Activated naive CD4-positive, alpha-beta T cell treated with anti-CD3 and anti-CD28 coated beads for 36 hours (primary cell): Measurements from ENCODE around the gene EFTUD2. TPM values are rescaled to one million over a fixed set of nuclear protein-coding genes. Genes with fewer than 3 reads are reported as not detected.

Experiments used
- CTCF ChIA-PET: fragments of 350-600 bp; sonication (Branson Sonifier 250); formaldehyde crosslinking; loops from one replicate; lab custom pipeline; 2021; ENCODE audit warnings: antibody characterized with exemption; lab: Charles Lee
- DNase-seq: peaks from one replicate; pipeline ENCODE4 v3.0.0-alpha.2; 2020
- H3K27ac Mint-ChIP-seq: one replicate; pipeline ENCODE4 v1.8.0; 2021; ENCODE audit warnings: mild to moderate bottlenecking, mixed read lengths
- H3K27me3 Mint-ChIP-seq: one replicate; pipeline ENCODE4 v1.8.0; 2021; ENCODE audit warnings: low read depth, mixed read lengths
- H3K36me3 Mint-ChIP-seq: one replicate; pipeline ENCODE4 v1.8.0; 2021; ENCODE audit warnings: low read depth, mixed read lengths
- H3K4me1 Mint-ChIP-seq: one replicate; pipeline ENCODE4 v1.8.0; 2021; ENCODE audit warnings: low read depth, mixed read lengths
- H3K4me3 Mint-ChIP-seq: one replicate; pipeline ENCODE4 v1.8.0; 2021; ENCODE audit warnings: mild to moderate bottlenecking, moderate library complexity, mixed read lengths
- H3K9me3 Mint-ChIP-seq: one replicate; pipeline ENCODE4 v1.8.0; 2021; ENCODE audit warnings: mixed read lengths
- intact Hi-C: fragments of 100-400 bp; cut with micrococcal nuclease; formaldehyde crosslinking; loops from one replicate; pipeline ENCODE4 v1.15.1; 2023
- microRNA-seq: library from miRNA; unstranded; fragments of <30 nt; microRNA quantifications from one replicate; pipeline ENCODE4 v1.2.0, GENCODE V29; 2022; ENCODE audit warnings: borderline microRNAs expressed, borderline replicate concordance
- total RNA-seq, 2 experiments: library from RNA; stranded (reverse); gene quantifications; one replicate each; pipeline ENCODE4 v1.2.3, GENCODE V29; 2021

The EFTUD2 gene
- total RNA-seq, 2 experiments from 2014 or later, result 170 to 176 TPM

GRCh38 chr17:44807093-44807816 lies 92.0 kb downstream of the EFTUD2 start:
- no peaks in the 10 kb centered on the region for H3K27me3 Mint-ChIP-seq
- no peaks in the 10 kb centered on the region for H3K36me3 Mint-ChIP-seq
- H3K27ac Mint-ChIP-seq, result no peak overlapping the region
- H3K4me3 Mint-ChIP-seq, result no peak overlapping the region
- no peak for DNase-seq
- no peaks in the 10 kb centered on the region for H3K9me3 Mint-ChIP-seq
- intact Hi-C loops, result no loop called here
- no peaks in the 10 kb centered on the region for H3K4me1 Mint-ChIP-seq
- CTCF ChIA-PET, result no interaction called here

- DNase-seq, result no peak
- no peak overlapping the region for H3K4me3 Mint-ChIP-seq
- intact Hi-C loops, result no loop called here
- CTCF ChIA-PET, result no interaction called here
- H3K27me3 Mint-ChIP-seq, result no peaks in the 10 kb centered on the region
- H3K4me1 Mint-ChIP-seq, result no peaks in the 10 kb centered on the region
- H3K27ac Mint-ChIP-seq, result no peak overlapping the region
- H3K9me3 Mint-ChIP-seq, result no peaks in the 10 kb centered on the region
- H3K36me3 Mint-ChIP-seq, result no peaks in the 10 kb centered on the region
These were observed 94.7 kb downstream of the EFTUD2 start for GRCh38 chr17:44804302-44805089.

- Mint-ChIP-seq H3K27ac (no peak overlapping the region), H3K9me3 (no peaks in the 10 kb centered on the region), H3K4me3 (no peak overlapping the region), H3K4me1 (no peaks in the 10 kb centered on the region), H3K27me3 (peaks cover 3% of the 10 kb centered on the region), H3K36me3 (no peaks in the 10 kb centered on the region)
- DNase-seq, result no peak
- intact Hi-C loops, result no loop called here
- CTCF ChIA-PET, result interaction anchor here (1.4 kb wide), 1 partner anchor 23 kb away, joined by 4 read pairs; no protein-coding TSS in a partner anchor
These were observed 97.4 kb downstream of the EFTUD2 start for GRCh38 chr17:44801880-44802279.

Small RNA genes within 50 kb of the gene (microRNA-seq; reads per million reads assigned to microRNA genes)
- gene MIR6783, result 4.4 reads per million

Other genes starting within 250 kb of the EFTUD2 start
- under 1 TPM in 1 of 2 experiments, not detected in 1; 0.05 TPM for gene MEIOC, start 243.0 kb downstream of the EFTUD2 start, total RNA-seq
- 10 to 100 TPM; 29.1 to 31.8 TPM for gene CCDC43, start 209.7 kb downstream of the EFTUD2 start, total RNA-seq
- gene DBF4B, start 190.8 kb downstream of the EFTUD2 start, total RNA-seq, result 10 to 100 TPM; 28.5 to 29.5 TPM
- gene ADAM11, start 140.5 kb downstream of the EFTUD2 start, total RNA-seq, result under 1 TPM; 0.17 to 0.57 TPM
- 1 to 10 TPM; 2.5 TPM for gene GJC1, start 69.2 kb downstream of the EFTUD2 start, total RNA-seq
- gene HIGD1B, start 51.6 kb downstream of the EFTUD2 start, total RNA-seq, result not detected
- not detected for gene GFAP, start 16.1 kb upstream of the EFTUD2 start, total RNA-seq
- gene KIF18B, start 48.3 kb upstream of the EFTUD2 start, total RNA-seq, result 10 to 100 TPM; 54.9 to 55.4 TPM
- gene C1QL1, start 68.9 kb upstream of the EFTUD2 start, total RNA-seq, result under 1 TPM; 0.36 to 0.40 TPM
- 10 to 100 TPM; 38.1 to 38.9 TPM for gene DCAKD, start 152.2 kb upstream of the EFTUD2 start, total RNA-seq
- 100 to 1,000 TPM; 234 to 235 TPM for gene NMT1, start 161.9 kb upstream of the EFTUD2 start, total RNA-seq
- gene PLCD3, start 233.1 kb upstream of the EFTUD2 start, total RNA-seq, result 1 to 10 TPM; 2.4 TPM
- 10 to 100 TPM; 12.3 to 12.7 TPM for gene ACBD4, start 236.2 kb upstream of the EFTUD2 start, total RNA-seq
- 10 to 100 TPM; 24.3 to 24.7 TPM for gene HEXIM1, start 249.0 kb upstream of the EFTUD2 start, total RNA-seq